Heart left ventricle (tissue), 16 donors: ENCODE measurements around the gene ABTB1. TPM values are rescaled to one million over a fixed set of nuclear protein-coding genes. Genes with fewer than 3 reads are reported as not detected.

Source experiments
- ATAC-seq, 4 donors: fragments of 200-7000 bp; cut with Tn5 transposase; one replicate each; pipeline ENCODE4 v1.9.1; 2020 to 2022; ENCODE audit warnings: moderate library complexity in 4 of 4, mild to moderate bottlenecking in 3 of 4, moderate number of reproducible peaks in 1 of 4
- DNase-seq, 5 donors: peaks; one replicate each; pipeline ENCODE4 v3.0.0-alpha.2; 2020
- H3K27ac ChIP-seq, 12 donors: fragments of 200-600 bp; sonication (generic) in 4 of 12; one replicate each; pipeline versions ENCODE4 v1.5.0 to v1.8.0; 2016 to 2022; ENCODE audit warnings: mild to moderate bottlenecking in 2 of 12
- H3K27me3 ChIP-seq, 9 donors: fragments of 200-600 bp; sonication (generic) in 2 of 9; one replicate each; pipeline versions ENCODE4 v1.5.1 to v1.8.0; 2016 to 2022; ENCODE audit warnings: mild to moderate bottlenecking in 3 of 9
- H3K36me3 ChIP-seq, 9 donors: fragments of 200-600 bp; sonication (generic) in 2 of 9; one replicate each; pipeline versions ENCODE4 v1.5.0 to v1.8.0; 2018 to 2022; ENCODE audit warnings: mild to moderate bottlenecking in 2 of 9
- H3K4me1 ChIP-seq, 12 donors: fragments of 200-600 bp; sonication (generic) in 4 of 12; one replicate each; pipeline versions ENCODE4 v1.5.0 to v1.8.0; 2016 to 2022; ENCODE audit warnings: mild to moderate bottlenecking in 3 of 12
- H3K4me3 ChIP-seq, 12 donors: fragments of 200-600 bp; sonication (generic) in 4 of 12; one replicate each; pipeline versions ENCODE4 v1.5.0 to v1.8.0; 2017 to 2022; ENCODE audit warnings: mild to moderate bottlenecking in 9 of 12, moderate library complexity in 4 of 12
- H3K9me3 ChIP-seq, 12 donors: fragments of 200-600 bp; sonication (generic) in 4 of 12; one replicate each; pipeline versions ENCODE4 v1.5.0 to v1.8.0; 2016 to 2022; ENCODE audit warnings: mild to moderate bottlenecking in 1 of 12
- CTCF ChIP-seq, 12 donors: fragments of 200-600 bp; sonication (generic) in 4 of 12; IDR thresholded peaks; one replicate each; pipeline versions ENCODE4 v1.5.0 to v1.8.0; 2018 to 2022; ENCODE audit warnings: antibody characterized with exemption in 12 of 12, mild to moderate bottlenecking in 5 of 12
- POLR2A ChIP-seq, 2 donors: fragments of 450-650 bp; IDR thresholded peaks; one replicate each; pipeline ENCODE4 v1.6.1; 2017; ENCODE audit warnings: antibody characterized with exemption in 2 of 2, mild to moderate bottlenecking in 2 of 2, moderate library complexity in 2 of 2
- WGBS, 4 donors: extraction: QIAGEN DNeasy Blood & Tissue Kit in 2 of 4; methylation state at CpG; one replicate each; pipeline versions ENCODE4 v1.1.5 to v1.1.7; 2013 to 2018; 5-methylcytosine and 5-hydroxymethylcytosine counted together
- intact Hi-C, 10 donors: fragments of 100-400 bp; cut with DNase I; formaldehyde crosslinking; loops; one replicate each; pipeline versions ENCODE4 v1.11.1 to v1.14.2; 2022
- polyA plus RNA-seq, 2 donors: library from polyadenylated mRNA; stranded (reverse); fragments of 200-250 nt; gene quantifications; one replicate each; pipeline ENCODE4 v1.2.3, GENCODE V29; 2013
- total RNA-seq, 9 donors: library from RNA; depleted of rRNA in 2 of 9; stranded (reverse); fragments of >200 nt in 2 of 9; fragmentation: NEBNext Ultra II Directional in 3 of 9; extraction: Animal tissue kit (Norgen Biotek cat#: 25700) in 3 of 9; gene quantifications; one replicate each; pipeline versions ENCODE4 v1.1.0 to v1.2.4, GENCODE V29; 2016 to 2023
- donor health status: ischemic (EF 13 %, LVEDD 7.1; RV severe dilation, severe dysfunction).
- donor health status: healthy with polysubstance abuse.
- donor health status: DM: no; HTN: yes; CAD: no.
- donor health status: DM: no; HTN: no; CAD: no.
- donor health status: ischemic (EF 25% LVEDD 6.9; RV normal size, moderate dysfunction).
- donor health status: ischemic (EF 25% LVEDD 5.7; RV mildly dilated, moderate dysfunction).
- donor health status: healthy.
- donor health status: DM: yes; HTN: yes; CAD: no.
- donor health status: ischemic (EF 35%, LVEDD 5.7; RV mildly dilated, moderate dysfunction).
- donor health status: nonischemic (EF 11% LVEDD 7.7; RV severe dilation, severe dysfunction).
- donor health status: DM: yes; HTN: yes; CAD: no.
- donor health status: PGD.
- donor health status: ischemic (EF 29% LVEDD 5.4; RV normal size, mild dysfunction).
- donor health status: nonischemic (EF 23%, LVEDD 6.1; RV moderate dilation, normal function).

Gene ABTB1
- total and polyA plus RNA-seq, 11 donors: 15.4 to 39.3 (median 30.9) TPM

DNA sequence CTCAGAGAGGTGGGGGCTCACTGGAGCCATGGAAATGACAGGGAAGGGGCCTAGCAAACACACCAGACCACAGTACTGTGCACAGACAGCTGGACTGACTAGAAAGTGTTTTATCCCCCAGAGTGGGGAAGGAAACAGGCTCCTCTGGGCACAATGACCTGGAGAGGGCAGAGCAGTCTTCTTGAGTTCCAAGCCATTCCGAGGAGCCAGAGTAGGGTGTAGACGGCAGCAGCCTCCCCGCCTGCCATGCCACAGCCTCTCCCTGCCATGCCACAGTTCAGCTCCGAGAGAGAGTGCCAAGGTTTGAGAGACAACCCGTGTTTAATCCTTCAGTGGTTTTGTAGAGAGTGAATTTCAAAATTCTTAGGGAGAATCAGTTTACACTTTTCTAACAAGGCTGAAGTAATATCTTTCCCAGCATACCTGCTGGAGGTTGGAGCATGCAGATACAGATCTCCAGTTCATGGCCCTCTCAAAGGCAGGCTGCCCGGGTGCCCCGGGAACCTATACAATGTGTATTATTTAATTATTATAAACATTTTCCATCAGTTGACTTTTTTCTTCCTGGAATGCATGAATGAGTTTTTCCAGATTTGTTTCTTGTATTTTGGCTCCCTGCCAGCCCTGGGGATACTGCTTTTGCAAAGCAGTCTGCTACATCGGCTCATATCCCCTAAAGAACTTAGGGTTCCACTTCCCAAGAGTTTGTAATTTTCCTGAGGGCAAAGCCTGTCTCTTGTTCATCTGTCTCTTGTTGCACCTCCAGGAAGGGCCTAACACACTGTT lies 40.5 kb upstream of the ABTB1 start:
- no peak for TF ChIP-seq POLR2A (IDR thresholded peaks at IDR 0.05)
- no peak for TF ChIP-seq CTCF (IDR thresholded peaks at IDR 0.05)
- H3K9me3 ChIP-seq: no peaks in the 10 kb centered on the region
- DNase-seq: no peak
- H3K4me3 ChIP-seq: no peak overlapping the region
- peaks cover 0 to 19% (median 0%) of the 10 kb centered on the region in 9 donors for H3K27me3 ChIP-seq
- H3K27ac ChIP-seq: no peak overlapping the region
- intact Hi-C loops: no loop called here
- H3K4me1 ChIP-seq: peaks cover 0 to 15% (median 11%) of the 10 kb centered on the region in 12 donors
- no peak for ATAC-seq
- 70 to 79% (median 78%) methylated on average over 8 of the region's 8 CpGs for WGBS, 4 donors
- H3K36me3 ChIP-seq: no peaks in the 10 kb centered on the region

DNA sequence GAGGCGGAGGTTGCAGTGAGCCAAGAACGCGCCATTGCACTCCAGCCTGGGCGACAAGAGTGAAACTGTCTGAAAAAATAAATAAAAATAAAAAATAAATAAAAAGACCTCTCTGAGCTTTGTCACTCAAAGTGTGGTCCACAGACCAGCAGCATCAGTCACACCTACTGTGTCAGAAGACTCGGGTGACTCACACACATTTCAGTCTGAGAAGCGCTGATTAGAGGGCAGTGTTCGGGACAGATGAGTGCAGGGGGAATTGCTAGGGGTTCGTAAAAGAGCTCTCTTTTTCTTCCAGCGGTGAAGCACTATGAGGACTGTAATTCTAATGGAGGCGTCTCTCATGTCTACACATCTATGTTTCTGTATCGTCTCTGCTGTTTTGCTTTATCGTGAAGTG lies 38.1 kb upstream of the ABTB1 start:
- 85 to 93% (median 91%) methylated on average over 12 of the region's 12 CpGs for WGBS, 4 donors
- peaks cover 0 to 10% (median 8%) of the 10 kb centered on the region in 12 donors for H3K4me1 ChIP-seq
- no peaks in the 10 kb centered on the region for H3K36me3 ChIP-seq
- intact Hi-C loops: no loop called here
- H3K27ac ChIP-seq: no peak overlapping the region
- peaks cover 0 to 16% (median 0%) of the 10 kb centered on the region in 9 donors for H3K27me3 ChIP-seq
- no peak for TF ChIP-seq POLR2A (IDR thresholded peaks at IDR 0.05)
- no peak for TF ChIP-seq CTCF (IDR thresholded peaks at IDR 0.05)
- DNase-seq (no peak), ATAC-seq (no peak)
- no peak overlapping the region for H3K4me3 ChIP-seq
- H3K9me3 ChIP-seq: no peaks in the 10 kb centered on the region

DNA sequence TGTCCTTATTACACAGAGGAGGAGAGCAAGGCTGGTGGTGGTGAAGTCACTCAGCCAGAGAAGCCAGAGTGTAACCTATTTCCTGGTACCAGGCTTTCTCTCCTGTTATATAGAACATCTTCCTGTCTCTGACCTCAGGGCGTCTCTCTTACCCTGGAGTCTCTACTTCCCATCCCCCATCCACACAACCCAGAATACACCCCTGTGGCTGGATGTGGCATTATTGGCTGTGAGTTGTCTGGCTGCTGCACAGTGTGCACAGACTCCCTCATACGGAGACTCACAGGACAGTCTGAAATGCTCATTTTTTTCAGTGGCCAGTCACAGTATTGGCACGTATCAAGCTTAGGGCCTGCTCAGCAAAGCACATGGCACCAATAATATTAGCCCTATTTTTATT lies 35.2 kb upstream of the ABTB1 start:
- H3K27me3 ChIP-seq: peaks cover 0 to 1% (median 0%) of the 10 kb centered on the region in 9 donors
- 74 to 88% (median 76%) methylated on average over 3 of the region's 3 CpGs for WGBS, 4 donors
- TF ChIP-seq POLR2A (IDR thresholded peaks at IDR 0.05) (no peak), CTCF (IDR thresholded peaks at IDR 0.05) (no peak)
- no peaks in the 10 kb centered on the region for H3K4me1 ChIP-seq
- no peak overlapping the region for H3K27ac ChIP-seq
- intact Hi-C loops: no loop called here
- no peak for ATAC-seq
- no peaks in the 10 kb centered on the region for H3K36me3 ChIP-seq
- H3K4me3 ChIP-seq: no peak overlapping the region
- H3K9me3 ChIP-seq: no peaks in the 10 kb centered on the region
- DNase-seq: no peak

DNA sequence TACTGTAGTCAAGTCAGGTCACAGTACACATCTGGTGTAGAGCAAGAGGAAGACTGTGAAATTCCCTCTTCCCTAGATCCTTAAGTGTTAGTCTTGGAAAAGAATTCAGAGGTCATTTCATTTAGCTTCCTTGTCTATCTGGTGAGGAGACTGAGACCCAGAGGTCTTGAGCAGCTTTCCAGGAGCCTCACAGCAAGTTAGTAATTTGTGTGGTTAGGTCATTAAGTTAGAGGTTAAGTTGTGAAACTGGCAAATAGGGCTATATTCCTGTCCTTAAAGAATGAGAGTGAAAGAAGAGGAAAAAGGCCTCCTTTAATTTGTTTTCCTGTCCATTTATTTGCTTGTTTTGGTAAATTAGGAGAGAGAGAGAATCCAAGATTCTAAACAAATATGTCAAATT lies 34.8 kb upstream of the ABTB1 start:
- Histone ChIP-seq H3K9me3 (no peaks in the 10 kb centered on the region), H3K27ac (no peak overlapping the region), H3K36me3 (no peaks in the 10 kb centered on the region), H3K4me1 (no peaks in the 10 kb centered on the region), H3K27me3 (no peaks in the 10 kb centered on the region), H3K4me3 (no peak overlapping the region)
- intact Hi-C loops: no loop called here
- ATAC-seq (no peak), DNase-seq (no peak)
- no peak for TF ChIP-seq POLR2A (IDR thresholded peaks at IDR 0.05)
- TF ChIP-seq CTCF (IDR thresholded peaks at IDR 0.05): no peak
